ENCODE measurements around the gene FBXL13. TPM values are rescaled to one million over a fixed set of nuclear protein-coding genes. Genes with fewer than 3 reads are reported as not detected.

The FBXL13 gene
- total RNA-seq, 1 experiment from 2014 or later, result 2.5 TPM

DNA sequence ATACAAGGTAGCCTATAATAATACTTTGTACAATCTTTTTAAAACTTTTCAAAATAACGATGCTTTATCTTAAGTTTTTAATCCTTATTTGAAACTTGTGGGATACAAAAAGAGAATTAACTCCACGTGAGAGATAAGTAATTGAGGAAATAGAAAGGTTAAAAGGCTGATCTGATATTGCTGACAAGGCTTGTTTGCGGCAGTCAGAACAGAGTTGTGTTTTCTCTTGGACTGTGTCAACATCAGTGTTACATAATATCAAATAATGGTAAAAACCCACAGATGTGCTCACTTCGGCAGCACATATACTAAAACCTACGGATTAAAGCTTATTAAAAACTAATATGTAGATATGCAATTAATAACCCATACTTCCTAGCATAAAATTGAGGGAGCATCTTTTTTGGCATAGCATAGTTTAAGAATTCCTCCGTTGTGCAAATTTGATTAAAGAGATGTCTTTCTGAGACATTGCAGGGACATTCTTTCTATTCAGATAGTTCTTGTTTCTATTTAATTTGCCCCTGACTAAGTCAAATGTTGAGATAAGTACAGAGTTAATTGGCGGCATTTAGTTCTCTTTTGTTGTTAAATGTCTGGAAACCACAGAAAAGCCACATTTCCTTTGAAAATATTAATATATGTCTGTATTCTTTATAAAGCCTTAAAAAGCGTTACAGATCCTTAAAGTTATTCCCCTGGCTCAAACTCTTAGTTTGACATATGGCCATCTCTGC lies 262.5 kb downstream of the FBXL13 start:
- intact Hi-C loops (cut with micrococcal nuclease; ENCODE audit: unreplicated experiment), result no loop called here
- no TSS peak for BruUV-seq (replicated peaks)
- no peaks in the 10 kb centered on the region for H3K27me3 ChIP-seq (ENCODE audit: control insufficient read depth, insufficient read depth, low read length)
- no peak overlapping the region for H3K4me3 ChIP-seq (ENCODE audit: low read depth in 2 of 2, low read length in 2 of 2)
- DNase-seq (ENCODE audit: low read depth, low spot score), result no peak
- H3K27ac ChIP-seq (ENCODE audit: low read length), result no peak overlapping the region
- no peak for TF ChIP-seq POLR2AphosphoS5 (IDR thresholded peaks at IDR 0.05; ENCODE audit: low read depth, low read length)
- TF ChIP-seq, protein P1, sequence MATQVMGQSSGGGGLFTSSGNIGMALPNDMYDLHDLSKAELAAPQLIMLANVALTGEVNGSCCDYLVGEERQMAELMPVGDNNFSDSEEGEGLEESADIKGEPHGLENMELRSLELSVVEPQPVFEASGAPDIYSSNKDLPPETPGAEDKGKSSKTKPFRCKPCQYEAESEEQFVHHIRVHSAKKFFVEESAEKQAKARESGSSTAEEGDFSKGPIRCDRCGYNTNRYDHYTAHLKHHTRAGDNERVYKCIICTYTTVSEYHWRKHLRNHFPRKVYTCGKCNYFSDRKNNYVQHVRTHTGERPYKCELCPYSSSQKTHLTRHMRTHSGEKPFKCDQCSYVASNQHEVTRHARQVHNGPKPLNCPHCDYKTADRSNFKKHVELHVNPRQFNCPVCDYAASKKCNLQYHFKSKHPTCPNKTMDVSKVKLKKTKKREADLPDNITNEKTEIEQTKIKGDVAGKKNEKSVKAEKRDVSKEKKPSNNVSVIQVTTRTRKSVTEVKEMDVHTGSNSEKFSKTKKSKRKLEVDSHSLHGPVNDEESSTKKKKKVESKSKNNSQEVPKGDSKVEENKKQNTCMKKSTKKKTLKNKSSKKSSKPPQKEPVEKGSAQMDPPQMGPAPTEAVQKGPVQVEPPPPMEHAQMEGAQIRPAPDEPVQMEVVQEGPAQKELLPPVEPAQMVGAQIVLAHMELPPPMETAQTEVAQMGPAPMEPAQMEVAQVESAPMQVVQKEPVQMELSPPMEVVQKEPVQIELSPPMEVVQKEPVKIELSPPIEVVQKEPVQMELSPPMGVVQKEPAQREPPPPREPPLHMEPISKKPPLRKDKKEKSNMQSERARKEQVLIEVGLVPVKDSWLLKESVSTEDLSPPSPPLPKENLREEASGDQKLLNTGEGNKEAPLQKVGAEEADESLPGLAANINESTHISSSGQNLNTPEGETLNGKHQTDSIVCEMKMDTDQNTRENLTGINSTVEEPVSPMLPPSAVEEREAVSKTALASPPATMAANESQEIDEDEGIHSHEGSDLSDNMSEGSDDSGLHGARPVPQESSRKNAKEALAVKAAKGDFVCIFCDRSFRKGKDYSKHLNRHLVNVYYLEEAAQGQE (IDR thresholded peaks at IDR 0.05; ENCODE audit: insufficient read depth in 1 of 2, low read depth in 2 of 2, low read length in 1 of 2), result no peak
- TF ChIP-seq TCF7L2 (IDR thresholded peaks at IDR 0.05; ENCODE audit: low read depth, low read length), result no peak
- TF ChIP-seq SIN3A (IDR thresholded peaks at IDR 0.05; ENCODE audit: borderline replicate concordance, insufficient read depth, low read depth, low read length), result no peak
- TF ChIP-seq, protein P2, sequence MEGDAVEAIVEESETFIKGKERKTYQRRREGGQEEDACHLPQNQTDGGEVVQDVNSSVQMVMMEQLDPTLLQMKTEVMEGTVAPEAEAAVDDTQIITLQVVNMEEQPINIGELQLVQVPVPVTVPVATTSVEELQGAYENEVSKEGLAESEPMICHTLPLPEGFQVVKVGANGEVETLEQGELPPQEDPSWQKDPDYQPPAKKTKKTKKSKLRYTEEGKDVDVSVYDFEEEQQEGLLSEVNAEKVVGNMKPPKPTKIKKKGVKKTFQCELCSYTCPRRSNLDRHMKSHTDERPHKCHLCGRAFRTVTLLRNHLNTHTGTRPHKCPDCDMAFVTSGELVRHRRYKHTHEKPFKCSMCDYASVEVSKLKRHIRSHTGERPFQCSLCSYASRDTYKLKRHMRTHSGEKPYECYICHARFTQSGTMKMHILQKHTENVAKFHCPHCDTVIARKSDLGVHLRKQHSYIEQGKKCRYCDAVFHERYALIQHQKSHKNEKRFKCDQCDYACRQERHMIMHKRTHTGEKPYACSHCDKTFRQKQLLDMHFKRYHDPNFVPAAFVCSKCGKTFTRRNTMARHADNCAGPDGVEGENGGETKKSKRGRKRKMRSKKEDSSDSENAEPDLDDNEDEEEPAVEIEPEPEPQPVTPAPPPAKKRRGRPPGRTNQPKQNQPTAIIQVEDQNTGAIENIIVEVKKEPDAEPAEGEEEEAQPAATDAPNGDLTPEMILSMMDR (IDR thresholded peaks at IDR 0.05), result no peak
- no peaks in the 10 kb centered on the region for H3K9me3 ChIP-seq (ENCODE audit: control insufficient read depth, insufficient read depth, low read depth, low read length)
- ChIA-PET CTCF (no interaction called here), POLR2A (no interaction called here)
- no peaks in the 10 kb centered on the region for H3K36me3 ChIP-seq (ENCODE audit: control insufficient read depth, insufficient read depth, low read length)
- in situ Hi-C loops (cut with HindIII; ENCODE audit: low pct_unique_long_range_greater_than_20kb, low sequenced_read_pairs), result no loop called here
- H3K4me1 ChIP-seq (ENCODE audit: control insufficient read depth, insufficient read depth, low read length), result no peaks in the 10 kb centered on the region
- ATAC-seq, result no peak

DNA sequence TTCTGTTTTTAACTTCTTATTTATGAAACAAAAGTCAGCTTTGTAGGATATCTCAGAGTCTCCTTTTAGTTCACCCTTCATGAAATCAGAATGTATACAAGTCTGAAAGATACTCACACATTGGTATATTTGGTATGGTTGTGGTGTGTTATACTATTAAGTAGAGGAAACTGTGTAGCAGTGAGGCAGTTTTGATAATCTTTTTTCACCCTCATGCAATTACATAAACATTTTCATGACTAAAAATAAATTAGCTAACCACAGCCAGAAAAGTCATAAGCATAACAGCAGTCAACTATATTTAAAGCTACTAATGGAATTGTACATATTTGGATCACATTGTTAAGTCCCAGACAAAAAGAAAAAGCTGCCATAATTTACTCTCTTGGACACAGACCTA lies 263.7 kb downstream of the FBXL13 start:
- Histone ChIP-seq H3K9me3 (ENCODE audit: control insufficient read depth, insufficient read depth, low read depth, low read length) (no peaks in the 10 kb centered on the region), H3K4me1 (ENCODE audit: control insufficient read depth, insufficient read depth, low read length) (no peaks in the 10 kb centered on the region), H3K27me3 (ENCODE audit: control insufficient read depth, insufficient read depth, low read length) (no peaks in the 10 kb centered on the region), H3K36me3 (ENCODE audit: control insufficient read depth, insufficient read depth, low read length) (no peaks in the 10 kb centered on the region), H3K4me3 (ENCODE audit: low read depth in 2 of 2, low read length in 2 of 2) (no peak overlapping the region), H3K27ac (ENCODE audit: low read length) (no peak overlapping the region)
- ATAC-seq, result no peak
- POLR2A ChIA-PET, result no interaction called here
- TF ChIP-seq TCF7L2 (IDR thresholded peaks at IDR 0.05; ENCODE audit: low read depth, low read length), result no peak
- TF ChIP-seq, protein P2 (IDR thresholded peaks at IDR 0.05), result no peak
- TF ChIP-seq POLR2AphosphoS5 (IDR thresholded peaks at IDR 0.05; ENCODE audit: low read depth, low read length), result no peak
- TF ChIP-seq SIN3A (IDR thresholded peaks at IDR 0.05; ENCODE audit: borderline replicate concordance, insufficient read depth, low read depth, low read length), result no peak
- TF ChIP-seq, protein P1 (IDR thresholded peaks at IDR 0.05; ENCODE audit: insufficient read depth in 1 of 2, low read depth in 2 of 2, low read length in 1 of 2), result no peak
- DNase-seq (ENCODE audit: low read depth, low spot score), result no peak
- in situ Hi-C loops (cut with HindIII; ENCODE audit: low pct_unique_long_range_greater_than_20kb, low sequenced_read_pairs), result no loop called here
- intact Hi-C loops (cut with micrococcal nuclease; ENCODE audit: unreplicated experiment), result no loop called here
- CTCF ChIA-PET, result no interaction called here
- no TSS peak for BruUV-seq (replicated peaks)
